Measurements from ENCODE around the gene SCAF8. TPM values are rescaled to one million over a fixed set of nuclear protein-coding genes. Genes with fewer than 3 reads are reported as not detected.

Gene SCAF8
- total and polyA plus RNA-seq, 9 of the 15 experiments (the other 6 are each of a cell fraction or from before 2014, with no cell fraction given) = 10.5 to 46.6 (median 23.2) TPM

DNA sequence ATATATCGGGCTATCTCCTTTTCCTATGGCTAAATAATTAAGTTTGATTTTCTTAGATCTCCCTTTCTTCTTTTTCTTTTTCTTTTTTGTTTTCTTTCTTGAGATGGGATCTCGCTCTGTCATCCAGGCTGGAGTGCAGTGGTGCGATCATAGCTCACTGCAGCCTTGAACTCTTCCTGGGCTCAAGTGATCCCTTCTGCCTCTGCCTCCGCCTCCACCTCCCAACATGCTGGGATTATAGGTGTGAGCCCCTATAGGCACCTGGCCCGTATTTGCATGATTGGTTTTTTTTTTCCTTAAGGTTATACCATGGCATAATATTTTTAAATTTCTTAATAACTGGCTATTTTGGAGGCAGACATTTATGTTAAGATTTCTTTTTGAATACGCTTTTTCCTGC is 106.3 kb downstream of the SCAF8 start:
- TF ChIP-seq LEF1 (IDR thresholded peaks at IDR 0.05) (no peak), DPF2 (IDR thresholded peaks at IDR 0.05) (no peak), ESRRB (CRISPR knock-in tag; IDR thresholded peaks at IDR 0.05; ENCODE audit: borderline replicate concordance) (no peak), TARDBP (IDR thresholded peaks at IDR 0.05) (no peak), SOX6 (IDR thresholded peaks at IDR 0.05) (no peak), PHF21A (IDR thresholded peaks at IDR 0.05; ENCODE audit: borderline replicate concordance, low read depth) (no peak), MEF2D (tag; conservative IDR thresholded peaks at IDR 0.05; ENCODE audit: low read depth) (no peak), ZNF140 (CRISPR knock-in tag; IDR thresholded peaks at IDR 0.05) (no peak), ZSCAN32 (CRISPR knock-in tag; IDR thresholded peaks at IDR 0.05) (no peak)
- TF ChIP-seq, protein P1, sequence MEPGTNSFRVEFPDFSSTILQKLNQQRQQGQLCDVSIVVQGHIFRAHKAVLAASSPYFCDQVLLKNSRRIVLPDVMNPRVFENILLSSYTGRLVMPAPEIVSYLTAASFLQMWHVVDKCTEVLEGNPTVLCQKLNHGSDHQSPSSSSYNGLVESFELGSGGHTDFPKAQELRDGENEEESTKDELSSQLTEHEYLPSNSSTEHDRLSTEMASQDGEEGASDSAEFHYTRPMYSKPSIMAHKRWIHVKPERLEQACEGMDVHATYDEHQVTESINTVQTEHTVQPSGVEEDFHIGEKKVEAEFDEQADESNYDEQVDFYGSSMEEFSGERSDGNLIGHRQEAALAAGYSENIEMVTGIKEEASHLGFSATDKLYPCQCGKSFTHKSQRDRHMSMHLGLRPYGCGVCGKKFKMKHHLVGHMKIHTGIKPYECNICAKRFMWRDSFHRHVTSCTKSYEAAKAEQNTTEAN (CRISPR knock-in tag; IDR thresholded peaks at IDR 0.05) = no peak
- TF ChIP-seq, protein P2, sequence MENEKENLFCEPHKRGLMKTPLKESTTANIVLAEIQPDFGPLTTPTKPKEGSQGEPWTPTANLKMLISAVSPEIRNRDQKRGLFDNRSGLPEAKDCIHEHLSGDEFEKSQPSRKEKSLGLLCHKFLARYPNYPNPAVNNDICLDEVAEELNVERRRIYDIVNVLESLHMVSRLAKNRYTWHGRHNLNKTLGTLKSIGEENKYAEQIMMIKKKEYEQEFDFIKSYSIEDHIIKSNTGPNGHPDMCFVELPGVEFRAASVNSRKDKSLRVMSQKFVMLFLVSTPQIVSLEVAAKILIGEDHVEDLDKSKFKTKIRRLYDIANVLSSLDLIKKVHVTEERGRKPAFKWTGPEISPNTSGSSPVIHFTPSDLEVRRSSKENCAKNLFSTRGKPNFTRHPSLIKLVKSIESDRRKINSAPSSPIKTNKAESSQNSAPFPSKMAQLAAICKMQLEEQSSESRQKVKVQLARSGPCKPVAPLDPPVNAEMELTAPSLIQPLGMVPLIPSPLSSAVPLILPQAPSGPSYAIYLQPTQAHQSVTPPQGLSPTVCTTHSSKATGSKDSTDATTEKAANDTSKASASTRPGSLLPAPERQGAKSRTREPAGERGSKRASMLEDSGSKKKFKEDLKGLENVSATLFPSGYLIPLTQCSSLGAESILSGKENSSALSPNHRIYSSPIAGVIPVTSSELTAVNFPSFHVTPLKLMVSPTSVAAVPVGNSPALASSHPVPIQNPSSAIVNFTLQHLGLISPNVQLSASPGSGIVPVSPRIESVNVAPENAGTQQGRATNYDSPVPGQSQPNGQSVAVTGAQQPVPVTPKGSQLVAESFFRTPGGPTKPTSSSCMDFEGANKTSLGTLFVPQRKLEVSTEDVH (IDR thresholded peaks at IDR 0.05; ENCODE audit: low read depth, partially characterized antibody) = no peak
- TF ChIP-seq, protein P3, sequence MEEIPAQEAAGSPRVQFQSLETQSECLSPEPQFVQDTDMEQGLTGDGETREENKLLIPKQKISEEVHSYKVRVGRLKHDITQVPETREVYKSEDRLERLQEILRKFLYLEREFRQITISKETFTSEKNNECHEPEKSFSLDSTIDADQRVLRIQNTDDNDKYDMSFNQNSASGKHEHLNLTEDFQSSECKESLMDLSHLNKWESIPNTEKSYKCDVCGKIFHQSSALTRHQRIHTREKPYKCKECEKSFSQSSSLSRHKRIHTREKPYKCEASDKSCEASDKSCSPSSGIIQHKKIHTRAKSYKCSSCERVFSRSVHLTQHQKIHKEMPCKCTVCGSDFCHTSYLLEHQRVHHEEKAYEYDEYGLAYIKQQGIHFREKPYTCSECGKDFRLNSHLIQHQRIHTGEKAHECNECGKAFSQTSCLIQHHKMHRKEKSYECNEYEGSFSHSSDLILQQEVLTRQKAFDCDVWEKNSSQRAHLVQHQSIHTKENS (CRISPR knock-in tag; IDR thresholded peaks at IDR 0.05) = no peak
- TF ChIP-seq, protein P4, sequence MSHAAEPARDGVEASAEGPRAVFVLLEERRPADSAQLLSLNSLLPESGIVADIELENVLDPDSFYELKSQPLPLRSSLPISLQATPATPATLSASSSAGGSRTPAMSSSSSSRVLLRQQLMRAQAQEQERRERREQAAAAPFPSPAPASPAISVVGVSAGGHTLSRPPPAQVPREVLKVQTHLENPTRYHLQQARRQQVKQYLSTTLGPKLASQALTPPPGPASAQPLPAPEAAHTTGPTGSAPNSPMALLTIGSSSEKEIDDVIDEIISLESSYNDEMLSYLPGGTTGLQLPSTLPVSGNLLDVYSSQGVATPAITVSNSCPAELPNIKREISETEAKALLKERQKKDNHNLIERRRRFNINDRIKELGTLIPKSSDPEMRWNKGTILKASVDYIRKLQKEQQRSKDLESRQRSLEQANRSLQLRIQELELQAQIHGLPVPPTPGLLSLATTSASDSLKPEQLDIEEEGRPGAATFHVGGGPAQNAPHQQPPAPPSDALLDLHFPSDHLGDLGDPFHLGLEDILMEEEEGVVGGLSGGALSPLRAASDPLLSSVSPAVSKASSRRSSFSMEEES (CRISPR knock-in tag; IDR thresholded peaks at IDR 0.05) = no peak
- in situ Hi-C loops (cut with MboI) = no loop called here
- ATAC-seq (no peak), DNase-seq (ENCODE audit: extremely low read depth in 1 of 4, low spot score in 3 of 4) (no peak), FAIRE-seq (no peak)
- no peak overlapping the region for H3K4me3 ChIP-seq
- intact Hi-C loops (cut with micrococcal nuclease) = no loop called here
- no peak overlapping the region for H3K27ac ChIP-seq (ENCODE audit: extremely low read depth, low read depth, low read length)
- ChIA-PET CTCF (ENCODE audit: low intra/inter-chr PET ratio) (no interaction called here), POLR2A (no interaction called here)
- no peak overlapping the region for H3K9ac ChIP-seq (ENCODE audit: insufficient read depth in 1 of 2, low read depth in 2 of 2, low read length in 2 of 2)
- WGBS (ENCODE audit: insufficient coverage, low coverage, missing lambda C conversion rate) = 90% methylated on average over 6 of the region's 6 CpGs
- peaks cover 89% of the 10 kb centered on the region for H3K79me2 ChIP-seq (ENCODE audit: control insufficient read depth, insufficient read depth, low read length)
- no peaks in the 10 kb centered on the region for H3K27me3 ChIP-seq (ENCODE audit: control insufficient read depth in 2 of 2, insufficient read depth in 2 of 2, low read length in 2 of 2)
- no peak overlapping the region for H2AFZ ChIP-seq (ENCODE audit: low read depth, low read length)
- peaks cover 14% of the 10 kb centered on the region; the same call in 1 of the 2 replicates for H4K20me1 ChIP-seq (replicated peaks; ENCODE audit: control insufficient read depth, insufficient read depth, low read length)
- H3K9me1 ChIP-seq (ENCODE audit: control insufficient read depth, insufficient read depth, low read length) = no peaks in the 10 kb centered on the region
- H3K36me3 ChIP-seq (ENCODE audit: control insufficient read depth, insufficient read depth, low read length) = peaks cover 24% of the 10 kb centered on the region; the same call in 2 of the 3 replicates
- no TSS peak for BruUV-seq (replicated peaks)
- no peaks in the 10 kb centered on the region for H3K4me1 ChIP-seq (replicated peaks in 1 of 2; ENCODE audit: control insufficient read depth in 2 of 2, insufficient read depth in 2 of 2, low read length in 2 of 2)
- H3K4me2 ChIP-seq (ENCODE audit: insufficient read depth, low read length) = no peak overlapping the region
- H3K9me3 ChIP-seq (replicated peaks; ENCODE audit: control insufficient read depth, insufficient read depth, low read depth, low read length) = no peaks in the 10 kb centered on the region

All from K562 (cell line).